Activated naive CD8-positive, alpha-beta T cell treated with anti-CD3 and anti-CD28 coated beads for 36 hours (primary cell): ENCODE results near the gene CNOT1. TPM values are rescaled to one million over a fixed set of nuclear protein-coding genes. Genes with fewer than 3 reads are reported as not detected.
"Not testable (repeated sequence)": the region's sequence is repeated elsewhere in the genome, so short reads cannot be mapped to it uniquely, and the experiment has no call there.

ENCODE experiments used
- DNase-seq: peaks from one replicate; pipeline ENCODE4 v3.0.0; 2021
- H3K27ac Mint-ChIP-seq: one replicate; pipeline ENCODE4 v1.8.0; 2022; ENCODE audit warnings: mild to moderate bottlenecking, moderate library complexity, mixed read lengths
- H3K27me3 Mint-ChIP-seq: one replicate; pipeline ENCODE4 v1.8.0; 2022; ENCODE audit warnings: mild to moderate bottlenecking, mixed read lengths
- H3K36me3 Mint-ChIP-seq: one replicate; pipeline ENCODE4 v1.8.0; 2021; ENCODE audit warnings: mild to moderate bottlenecking, mixed read lengths
- H3K4me1 Mint-ChIP-seq: one replicate; pipeline ENCODE4 v1.8.0; 2021; ENCODE audit warnings: mixed read lengths
- H3K4me3 Mint-ChIP-seq: one replicate; pipeline ENCODE4 v1.8.0; 2022; ENCODE audit warnings: mild to moderate bottlenecking, moderate library complexity, mixed read lengths
- H3K9me3 Mint-ChIP-seq: one replicate; pipeline ENCODE4 v1.8.0; 2022; ENCODE audit warnings: mixed read lengths
- total RNA-seq, 2 experiments: library from RNA; stranded (reverse); gene quantifications; one replicate each; pipeline ENCODE4 v1.2.3, GENCODE V29; 2021

CNOT1 gene
- total RNA-seq, result 100 to 1,000 TPM; 295 to 317 TPM

- Mint-ChIP-seq H3K4me1 (peaks cover 29% of the 10 kb centered on the region), H3K36me3 (peaks cover 19% of the 10 kb centered on the region), H3K9me3 (no peaks in the 10 kb centered on the region), H3K4me3 (peak within 1 kb of the TSS; percentile 100), H3K27ac (peak within 1 kb of the TSS; percentile 100), H3K27me3 (peaks cover 4% of the 10 kb centered on the region)
- peak; percentile 97 for DNase-seq
Measured at GRCh38 chr16:58629733-58630640, at the start of gene CNOT1. CNOT1 (minus strand) TSS chr16:58629826; CDS start chr16:58599337, 30,489 bp downstream.

- Mint-ChIP-seq H3K27me3 (no peaks in the 10 kb centered on the region), H3K4me1 (peaks cover 8% of the 10 kb centered on the region), H3K4me3 (no peak overlapping the region), H3K36me3 (peaks cover 2% of the 10 kb centered on the region), H3K9me3 (no peaks in the 10 kb centered on the region), H3K27ac (no peak overlapping the region)
- no peak for DNase-seq
Measured at GRCh38 chr16:58678716-58679115, 49.1 kb upstream of the CNOT1 start.

DNA sequence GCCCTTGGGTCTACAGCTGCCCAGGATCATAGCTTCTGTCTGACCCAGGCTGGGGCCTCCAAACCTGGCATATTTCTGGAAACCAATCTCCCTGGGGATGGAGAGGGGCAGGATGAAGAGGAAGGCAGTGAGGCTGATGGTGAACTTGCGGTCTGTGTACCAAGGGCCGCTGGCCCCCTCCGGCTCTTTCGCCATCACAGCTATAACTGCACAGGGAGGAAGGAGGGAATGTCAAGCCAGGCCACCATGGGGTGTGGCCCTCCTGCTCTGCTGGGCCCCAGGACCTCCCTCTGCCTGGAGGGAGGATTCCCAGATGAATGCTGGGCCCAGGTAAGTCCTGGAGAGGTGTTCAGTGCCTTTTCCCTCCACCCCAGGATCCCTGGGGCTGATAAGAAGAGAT lies 48.6 kb upstream of the CNOT1 start:
- no peak for DNase-seq
- peaks cover 2% of the 10 kb centered on the region for H3K36me3 Mint-ChIP-seq
- H3K27me3 Mint-ChIP-seq, result no peaks in the 10 kb centered on the region
- H3K4me1 Mint-ChIP-seq, result peaks cover 4% of the 10 kb centered on the region
- no peak overlapping the region for H3K27ac Mint-ChIP-seq
- H3K4me3 Mint-ChIP-seq, result no peak overlapping the region
- no peaks in the 10 kb centered on the region for H3K9me3 Mint-ChIP-seq

DNA sequence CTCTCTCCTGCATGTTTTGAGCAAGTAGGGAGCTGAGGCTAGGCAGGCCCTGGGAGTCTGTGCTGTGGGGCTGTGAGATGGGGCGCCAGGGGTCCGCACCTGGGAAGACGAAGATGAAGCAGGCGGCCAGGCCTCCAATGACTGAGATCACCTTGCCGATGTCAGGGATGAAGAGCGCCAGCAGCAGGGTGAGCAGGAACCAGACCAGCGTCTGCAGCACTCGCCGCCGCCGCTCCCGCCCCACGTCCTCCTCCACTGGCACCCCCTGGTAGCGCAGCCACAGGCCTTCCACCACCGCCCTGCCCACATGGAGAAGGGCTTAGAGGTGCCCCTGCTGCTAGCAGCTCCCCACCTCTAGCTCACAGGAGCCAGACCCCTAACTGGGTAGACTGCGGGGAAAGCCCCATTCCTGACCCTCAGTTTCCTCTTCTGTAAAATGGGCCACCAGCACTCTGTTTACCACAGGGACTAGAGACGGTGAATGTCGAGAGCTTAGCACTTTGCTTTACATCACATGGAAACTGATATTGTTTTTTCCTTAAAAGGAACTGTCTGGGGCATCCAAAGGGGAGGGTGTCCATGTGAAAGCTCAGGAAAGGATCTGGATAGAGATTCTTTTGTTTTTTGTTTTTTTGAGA lies 41.4 kb upstream of the CNOT1 start:
- Mint-ChIP-seq H3K9me3 (no peaks in the 10 kb centered on the region), H3K4me1 (no peaks in the 10 kb centered on the region), H3K27me3 (no peaks in the 10 kb centered on the region), H3K36me3 (peaks cover 10% of the 10 kb centered on the region), H3K27ac (no peak overlapping the region), H3K4me3 (no peak overlapping the region)
- no peak for DNase-seq

DNA sequence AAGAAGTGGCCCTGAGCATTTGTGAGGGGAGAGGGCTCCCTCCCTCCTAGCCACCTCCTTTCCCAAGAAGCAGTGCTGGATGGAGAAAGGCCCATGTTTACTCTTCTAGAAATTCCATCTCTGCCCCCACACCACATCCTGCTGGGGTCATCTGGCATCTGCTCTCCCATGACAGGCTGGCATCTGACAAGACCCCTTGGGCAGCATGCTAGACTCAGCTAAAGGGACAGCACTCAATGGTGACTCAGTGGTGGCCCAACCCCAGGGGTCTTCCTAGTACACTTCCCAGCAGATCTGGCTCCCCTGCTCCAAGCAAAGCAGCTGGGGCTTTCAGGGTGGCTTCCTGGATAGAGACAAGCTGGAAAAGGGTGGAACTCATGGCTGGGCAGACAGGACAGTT lies 40.6 kb upstream of the CNOT1 start:
- H3K4me3 Mint-ChIP-seq, result no peak overlapping the region
- no peaks in the 10 kb centered on the region for H3K27me3 Mint-ChIP-seq
- H3K9me3 Mint-ChIP-seq, result no peaks in the 10 kb centered on the region
- peaks cover 10% of the 10 kb centered on the region for H3K36me3 Mint-ChIP-seq
- DNase-seq, result no peak
- no peak overlapping the region for H3K27ac Mint-ChIP-seq
- H3K4me1 Mint-ChIP-seq, result no peaks in the 10 kb centered on the region

DNA sequence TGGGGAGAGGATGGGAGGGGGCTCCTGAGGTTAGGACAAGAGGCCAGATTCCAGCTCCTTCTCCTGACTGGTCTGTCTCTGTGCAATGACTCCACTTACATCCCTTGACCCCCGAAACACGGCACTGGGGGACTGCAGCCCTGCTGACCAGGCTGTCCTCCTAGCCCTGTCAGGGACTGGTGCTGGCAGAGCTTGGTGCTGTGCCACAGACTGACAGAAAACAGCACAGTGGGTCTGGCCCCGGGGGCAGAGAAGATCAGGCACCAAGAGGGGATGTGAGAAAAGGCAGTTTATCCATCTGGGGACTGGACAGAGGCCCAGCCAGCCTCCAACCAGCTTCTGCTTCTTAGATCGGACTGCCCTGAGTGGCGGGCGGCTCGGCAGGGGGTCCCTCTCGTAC lies 35.6 kb upstream of the CNOT1 start:
- Mint-ChIP-seq H3K4me1 (no peaks in the 10 kb centered on the region), H3K27me3 (peaks cover 3% of the 10 kb centered on the region), H3K4me3 (no peak overlapping the region), H3K36me3 (peaks cover 10% of the 10 kb centered on the region), H3K9me3 (no peaks in the 10 kb centered on the region), H3K27ac (no peak overlapping the region)
- no peak for DNase-seq

GRCh38 chr16:58661199-58661830 lies 31.7 kb upstream of the CNOT1 start:
- H3K9me3 Mint-ChIP-seq, result no peaks in the 10 kb centered on the region
- no peaks in the 10 kb centered on the region for H3K36me3 Mint-ChIP-seq
- H3K4me3 Mint-ChIP-seq, result no peak overlapping the region
- no peaks in the 10 kb centered on the region for H3K4me1 Mint-ChIP-seq
- H3K27ac Mint-ChIP-seq, result no peak overlapping the region
- DNase-seq, result no peak
- H3K27me3 Mint-ChIP-seq, result peaks cover 3% of the 10 kb centered on the region

DNA sequence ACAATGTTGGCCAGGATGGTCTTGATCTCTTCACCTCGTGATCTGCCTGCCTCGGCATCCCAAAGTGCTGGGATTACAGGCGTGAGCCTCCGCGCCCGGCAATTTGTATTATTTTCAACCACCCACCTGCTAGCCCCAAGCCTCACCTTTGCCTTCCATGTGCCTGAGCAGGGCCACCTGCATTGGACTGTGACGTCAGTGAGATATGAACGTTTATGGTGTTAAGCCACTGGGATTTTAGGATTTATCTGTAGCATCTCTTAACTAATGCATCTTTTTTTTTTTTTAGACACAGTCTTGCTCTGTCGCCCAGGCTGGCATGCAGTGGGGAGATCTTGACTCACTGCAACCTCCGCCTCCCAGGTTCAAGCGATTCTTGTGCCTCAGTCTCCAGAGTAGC lies 30.3 kb upstream of the CNOT1 start:
- H3K4me3 Mint-ChIP-seq, DNase-seq, H3K36me3 Mint-ChIP-seq, H3K27ac Mint-ChIP-seq, H3K27me3 Mint-ChIP-seq, H3K9me3 Mint-ChIP-seq, H3K4me1 Mint-ChIP-seq: not testable (repeated sequence)

- Mint-ChIP-seq H3K27me3 (peaks cover 3% of the 10 kb centered on the region), H3K4me3 (no peak overlapping the region)
Measured at GRCh38 chr16:58658796-58659211, 29.2 kb upstream of the CNOT1 start.

DNA sequence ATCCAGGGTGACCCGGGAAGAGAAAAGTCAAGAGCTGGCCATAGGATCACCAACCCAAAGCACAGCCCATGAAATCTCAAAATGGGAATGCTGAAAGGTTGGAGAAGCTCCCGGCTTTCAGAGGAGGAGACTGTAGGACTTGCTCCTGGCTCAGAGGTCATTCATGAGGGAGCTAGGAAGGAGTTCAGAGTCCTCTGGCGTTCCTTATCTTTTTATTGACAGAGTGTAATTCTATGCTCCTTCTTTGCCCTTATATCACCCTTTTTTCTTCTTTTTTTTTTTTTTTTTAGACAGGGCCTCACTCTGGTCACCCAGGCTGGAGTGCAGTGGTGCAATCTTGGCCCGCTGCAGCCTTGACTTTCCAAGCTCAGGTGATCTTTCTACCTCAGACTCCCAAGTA lies 27.3 kb upstream of the CNOT1 start:
- H3K27ac Mint-ChIP-seq, result no peak overlapping the region
- no peaks in the 10 kb centered on the region for H3K4me1 Mint-ChIP-seq
- DNase-seq, result no peak
- no peaks in the 10 kb centered on the region for H3K9me3 Mint-ChIP-seq
- H3K36me3 Mint-ChIP-seq, result no peaks in the 10 kb centered on the region
- H3K4me3 Mint-ChIP-seq, result no peak overlapping the region
- peaks cover 3% of the 10 kb centered on the region for H3K27me3 Mint-ChIP-seq

More at GRCh38 chr16:58658796-58659211, 29.2 kb upstream of the CNOT1 start:
- Mint-ChIP-seq H3K4me1 (no peaks in the 10 kb centered on the region), H3K36me3 (no peaks in the 10 kb centered on the region), H3K9me3 (no peaks in the 10 kb centered on the region), H3K27ac (no peak overlapping the region)
- DNase-seq, result no peak

GRCh38 chr16:58655215-58655596 lies 25.6 kb upstream of the CNOT1 start:
- Mint-ChIP-seq H3K36me3 (no peaks in the 10 kb centered on the region), H3K4me1 (no peaks in the 10 kb centered on the region), H3K9me3 (no peaks in the 10 kb centered on the region), H3K27ac (no peak overlapping the region), H3K4me3 (no peak overlapping the region), H3K27me3 (no peaks in the 10 kb centered on the region)
- no peak for DNase-seq

DNA sequence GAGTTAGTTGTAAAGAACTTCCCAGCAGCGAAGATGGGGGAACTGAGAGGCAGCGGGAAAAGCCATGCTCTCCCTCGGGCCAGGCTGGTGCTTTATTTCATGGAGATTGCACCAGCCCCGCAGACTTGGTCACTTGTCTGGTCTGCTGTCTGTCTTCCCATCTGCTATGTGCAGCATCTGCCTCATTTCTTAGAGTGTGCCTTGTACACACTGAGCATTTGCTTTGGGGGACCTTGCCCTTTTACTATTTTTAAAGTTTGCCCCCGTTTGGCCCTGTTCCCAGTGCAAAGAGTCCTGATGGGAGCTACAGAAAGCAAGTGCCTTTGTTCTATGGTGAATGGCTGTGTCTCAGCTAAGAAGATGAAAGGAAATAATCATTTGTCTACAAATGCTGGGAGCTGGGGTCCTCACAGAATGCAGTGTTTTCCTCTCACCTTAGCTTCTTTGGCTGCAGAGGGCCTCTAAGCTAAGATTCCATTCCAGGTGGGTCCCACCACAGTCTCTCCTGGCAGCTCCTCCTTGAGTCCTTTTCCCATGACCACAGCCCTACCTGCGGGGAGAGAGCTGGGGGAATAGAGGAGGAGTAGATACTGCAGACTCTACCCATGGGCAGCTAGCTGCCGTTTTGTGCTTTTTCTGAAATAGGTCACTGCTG lies 25.1 kb upstream of the CNOT1 start:
- no peaks in the 10 kb centered on the region for H3K9me3 Mint-ChIP-seq
- no peaks in the 10 kb centered on the region for H3K4me1 Mint-ChIP-seq
- H3K4me3 Mint-ChIP-seq, result no peak overlapping the region
- no peak for DNase-seq
- H3K36me3 Mint-ChIP-seq, result no peaks in the 10 kb centered on the region
- H3K27me3 Mint-ChIP-seq, result no peaks in the 10 kb centered on the region
- H3K27ac Mint-ChIP-seq, result no peak overlapping the region

DNA sequence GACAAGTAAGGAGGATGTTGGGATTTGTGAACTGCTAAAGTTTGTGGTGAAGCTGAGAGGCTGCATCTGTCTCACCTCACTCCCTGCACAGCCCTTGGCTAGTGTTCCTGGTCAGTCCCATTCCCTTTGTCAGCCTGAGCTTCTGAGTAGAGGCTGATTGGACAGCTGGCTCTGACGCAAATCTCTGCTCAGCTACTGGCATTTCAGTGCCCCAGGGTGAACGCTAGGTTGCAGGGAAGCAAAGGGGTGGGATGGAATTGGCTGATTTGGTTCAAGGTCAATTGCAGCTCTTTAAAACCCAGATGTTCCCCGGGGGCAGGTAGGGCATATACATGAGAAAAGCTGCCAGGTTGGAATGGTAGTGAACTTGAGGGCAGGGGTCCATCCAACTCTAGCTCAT lies 23.1 kb upstream of the CNOT1 start:
- Mint-ChIP-seq H3K27ac (no peak overlapping the region), H3K36me3 (no peaks in the 10 kb centered on the region), H3K9me3 (no peaks in the 10 kb centered on the region), H3K4me3 (no peak overlapping the region), H3K4me1 (no peaks in the 10 kb centered on the region), H3K27me3 (no peaks in the 10 kb centered on the region)
- no peak for DNase-seq

DNA sequence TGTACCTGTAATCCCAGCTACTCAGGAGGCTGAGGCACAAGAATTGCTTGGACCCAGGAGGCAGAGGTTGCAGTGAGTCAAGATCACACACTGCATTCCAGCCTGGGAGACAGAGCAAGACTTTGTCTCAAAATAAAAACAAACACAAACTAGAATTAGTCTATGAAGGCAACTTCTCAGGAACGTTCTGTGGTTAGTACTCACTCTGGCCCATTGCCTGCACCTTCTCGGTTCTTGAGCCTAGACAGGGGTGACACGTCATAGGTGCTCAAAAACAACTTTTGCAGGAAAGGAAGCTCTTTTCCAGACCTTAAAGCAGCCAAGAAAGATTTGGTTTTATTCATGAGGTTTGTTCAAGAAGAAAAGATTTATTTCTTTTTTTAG lies 22.3 kb upstream of the CNOT1 start:
- Mint-ChIP-seq H3K4me3 (no peak overlapping the region), H3K9me3 (no peaks in the 10 kb centered on the region), H3K27ac (no peak overlapping the region), H3K4me1 (no peaks in the 10 kb centered on the region), H3K27me3 (no peaks in the 10 kb centered on the region), H3K36me3 (no peaks in the 10 kb centered on the region)
- DNase-seq, result no peak

GRCh38 chr16:58649707-58650106 lies 20.1 kb upstream of the CNOT1 start:
- no peaks in the 10 kb centered on the region for H3K9me3 Mint-ChIP-seq
- no peaks in the 10 kb centered on the region for H3K4me1 Mint-ChIP-seq
- no peak for DNase-seq
- no peak overlapping the region for H3K4me3 Mint-ChIP-seq
- H3K27ac Mint-ChIP-seq, result no peak overlapping the region
- no peaks in the 10 kb centered on the region for H3K27me3 Mint-ChIP-seq
- no peaks in the 10 kb centered on the region for H3K36me3 Mint-ChIP-seq
